Brain microvascular endothelial cell (primary cell): ENCODE results near the gene MARK1.

ENCODE experiments used
- DNase-seq: peaks from one replicate; pipeline ENCODE4 v3.0.0-alpha.2; 2020
- H3K27ac ChIP-seq: fragments of 250-450 bp; sonication (Bioruptor Pico); 2 replicates; pipeline ENCODE4 v1.5.1; 2020; ENCODE audit warnings: mild to moderate bottlenecking, moderate library complexity
- H3K27me3 ChIP-seq: fragments of 250-450 bp; sonication (Bioruptor Pico); replicated peaks from 2 replicates; pipeline ENCODE4 v1.5.1; 2020; ENCODE audit warnings: mild to moderate bottlenecking
- H3K36me3 ChIP-seq: fragments of 250-450 bp; sonication (Bioruptor Pico); replicated peaks from 2 replicates; pipeline ENCODE4 v1.5.1; 2020; ENCODE audit warnings: mild to moderate bottlenecking
- H3K4me3 ChIP-seq: 2 replicates; pipeline ENCODE4 v1.5.1; 2011; ENCODE audit warnings: low read depth, mild to moderate bottlenecking, control low read depth, low read length, moderate library complexity
- CTCF ChIP-seq: IDR thresholded peaks from 2 replicates; pipeline ENCODE4 v1.5.1; 2011; ENCODE audit warnings: low read depth, mild to moderate bottlenecking, moderate library complexity, low read length, control low read depth, inconsistent platforms; ENCODE audit errors: missing control alignments
- in situ Hi-C: cut with HindIII; loops from 2 replicates; pipeline ENCODE4 v1.10.0; 2017; ENCODE audit warnings: low sequenced_read_pairs, low pct_ligation_motif_present

Gene MARK1

GRCh38 chr1:220655961-220656740, 128.2 kb downstream of the MARK1 start:
- in situ Hi-C loops, result no loop called here
- Histone ChIP-seq H3K4me3 (no peak overlapping the region), H3K27ac (no peak overlapping the region), H3K27me3 (no peaks in the 10 kb centered on the region), H3K36me3 (no peaks in the 10 kb centered on the region)
- DNase-seq, result no peak
- no peak for TF ChIP-seq CTCF

- no peaks in the 10 kb centered on the region for H3K27me3 ChIP-seq
- no peak for TF ChIP-seq CTCF
- no peak overlapping the region for H3K27ac ChIP-seq
- no peak overlapping the region for H3K4me3 ChIP-seq
- DNase-seq, result no peak
- in situ Hi-C loops, result no loop called here
- no peaks in the 10 kb centered on the region for H3K36me3 ChIP-seq
Observed at GRCh38 chr1:220666349-220666748, 138.4 kb downstream of the MARK1 start.

- no peaks in the 10 kb centered on the region for H3K36me3 ChIP-seq
- no peak for TF ChIP-seq CTCF
- in situ Hi-C loops, result no loop called here
Observed at GRCh38 chr1:220669005-220669404, 141.1 kb downstream of the MARK1 start.

GRCh38 chr1:220670365-220670764, 142.4 kb downstream of the MARK1 start:
- TF ChIP-seq CTCF, result no peak
- in situ Hi-C loops, result no loop called here
- no peaks in the 10 kb centered on the region for H3K27me3 ChIP-seq

More at GRCh38 chr1:220669005-220669404, 141.1 kb downstream of the MARK1 start:
- no peak for DNase-seq
- Histone ChIP-seq H3K4me3 (no peak overlapping the region), H3K27me3 (no peaks in the 10 kb centered on the region), H3K27ac (no peak overlapping the region)

GRCh38 chr1:220673921-220674320, 146.0 kb downstream of the MARK1 start:
- Histone ChIP-seq H3K4me3 (no peak overlapping the region), H3K36me3 (no peaks in the 10 kb centered on the region), H3K27ac (no peak overlapping the region), H3K27me3 (no peaks in the 10 kb centered on the region)
- TF ChIP-seq CTCF, result no peak
- in situ Hi-C loops, result no loop called here
- DNase-seq, result no peak

More at GRCh38 chr1:220670365-220670764, 142.4 kb downstream of the MARK1 start:
- no peak for DNase-seq
- Histone ChIP-seq H3K27ac (no peak overlapping the region), H3K4me3 (no peak overlapping the region), H3K36me3 (no peaks in the 10 kb centered on the region)

GRCh38 chr1:220677251-220677650, 149.3 kb downstream of the MARK1 start:
- H3K27ac ChIP-seq, result no peak overlapping the region
- TF ChIP-seq CTCF, result no peak
- in situ Hi-C loops, result no loop called here

More at GRCh38 chr1:220677251-220677650, 149.3 kb downstream of the MARK1 start:
- H3K36me3 ChIP-seq, result no peaks in the 10 kb centered on the region
- H3K4me3 ChIP-seq, result no peak overlapping the region
- no peak for DNase-seq
- H3K27me3 ChIP-seq, result no peaks in the 10 kb centered on the region
